Measurements from ENCODE around the gene MAB21L3.

- TF ChIP-seq SP1 (IDR thresholded peaks at IDR 0.05) = no peak
- no peak for TF ChIP-seq FOXK2 (IDR thresholded peaks at IDR 0.05)
- no peak for TF ChIP-seq BHLHE40 (IDR thresholded peaks at IDR 0.05; ENCODE audit: borderline replicate concordance)
- TF ChIP-seq CTBP1 (IDR thresholded peaks at IDR 0.05; ENCODE audit: borderline replicate concordance) = no peak
- TF ChIP-seq TARDBP (IDR thresholded peaks at IDR 0.05) = no peak
- TF ChIP-seq ELF4 (IDR thresholded peaks at IDR 0.05) = no peak
- TF ChIP-seq L3MBTL2 (conservative IDR thresholded peaks at IDR 0.05) = no peak
These were observed 5.2 kb upstream of the MAB21L3 start for GRCh38 chr1:116105996-116106395.
